K562 (cell line): ENCODE measurements around the gene CHERP. TPM values are rescaled to one million over a fixed set of nuclear protein-coding genes. Genes with fewer than 3 reads are reported as not detected.

Source experiments
- ATAC-seq: fragments of 200-7000 bp; cut with Tn5 transposase; 3 replicates; pipeline ENCODE4 v1.9.1; 2020; ENCODE audit warnings: moderate library complexity
- BruUV-seq: library from RNA; stranded (reverse); fragments of 400-500 nt; replicated peaks from 2 replicates; lab custom pipeline; 2021; lab: Mats Ljungman, UMichigan
- CTCF ChIA-PET: fragments of 300-600 bp; formaldehyde crosslinking; extraction: SDS; loops from one replicate; lab custom pipeline; 2021; ENCODE audit warnings: low intra/inter-chr PET ratio; lab: Yijun Ruan, JAX
- POLR2A ChIA-PET: fragments of 300-600, 350-650 bp; sonication (Branson Sonifier 250); formaldehyde crosslinking; extraction: SDS; loops from one replicate; lab custom pipeline; 2021; ENCODE audit warnings: antibody characterized with exemption, inconsistent platforms; lab: Yijun Ruan, JAX
- DNase-seq, 4 experiments: peaks; one replicate each; pipeline versions ENCODE4 v3.0.0 to v3.0.0-alpha.2; 2011 to 2018; ENCODE audit warnings: low spot score in 3 of 4, mixed read lengths in 3 of 4; ENCODE audit errors: extremely low read depth in 1 of 4
- FAIRE-seq: peaks from 2 replicates; lab custom pipeline; 2011; peaks lifted over from hg19 to GRCh38; lab: Jason Lieb, UNC
- H2AFZ ChIP-seq: 2 replicates; pipeline ENCODE4 v1.6.0; 2011; ENCODE audit warnings: low read depth, low read length, control low read depth, inconsistent platforms
- H3K27ac ChIP-seq: fragments of 200-600 bp; 3 replicates; pipeline ENCODE4 v1.8.0; 2011; ENCODE audit warnings: low read depth, mild to moderate bottlenecking, control low read depth, inconsistent platforms, low read length, moderate library complexity, mixed read lengths; ENCODE audit errors: extremely low read depth
- H3K27me3 ChIP-seq, 2 experiments: fragments of 300-600 bp in 1 of 2; 2 replicates in 1 of 2; 3 replicates in 1 of 2; pipeline versions ENCODE4 v1.6.0 to v1.8.0; 2011; ENCODE audit warnings: inconsistent platforms in 2 of 2, low read length in 2 of 2, mild to moderate bottlenecking in 1 of 2, mixed read lengths in 1 of 2, moderate library complexity in 1 of 2; ENCODE audit not compliant: control insufficient read depth in 2 of 2, insufficient read depth in 2 of 2
- H3K36me3 ChIP-seq: fragments of 300-600 bp; 3 replicates; pipeline ENCODE4 v1.8.0; 2011; ENCODE audit warnings: mild to moderate bottlenecking, low read length, inconsistent platforms; ENCODE audit not compliant: control insufficient read depth, insufficient read depth
- H3K4me1 ChIP-seq, 2 experiments: fragments of 200-600 bp in 1 of 2; replicated peaks in 1 of 2; 2 replicates in 1 of 2; 3 replicates in 1 of 2; pipeline versions ENCODE4 v1.5.1 to v1.8.0; 2011; ENCODE audit warnings: inconsistent platforms in 2 of 2, low read length in 2 of 2, mild to moderate bottlenecking in 1 of 2, mixed read lengths in 1 of 2, moderate library complexity in 1 of 2; ENCODE audit not compliant: control insufficient read depth in 2 of 2, insufficient read depth in 2 of 2
- H3K4me2 ChIP-seq: 2 replicates; pipeline ENCODE4 v1.6.1; 2011; ENCODE audit warnings: low read length, control low read depth, inconsistent platforms, mixed read lengths; ENCODE audit not compliant: insufficient read depth
- H3K4me3 ChIP-seq: fragments of 200-600 bp; sonication (generic), shearing (Covaris generic); 2 replicates; pipeline ENCODE4 v1.5.1; 2016; ENCODE audit warnings: control low read depth, inconsistent platforms
- H3K79me2 ChIP-seq: fragments of 200-600 bp; 3 replicates; pipeline ENCODE4 v1.8.0; 2011; ENCODE audit warnings: low read length, inconsistent platforms; ENCODE audit not compliant: control insufficient read depth, insufficient read depth
- H3K9ac ChIP-seq, 2 experiments: 2 replicates each; pipeline versions ENCODE4 v1.6.0 to v1.6.1; 2011; ENCODE audit warnings: low read depth in 2 of 2, low read length in 2 of 2, control low read depth in 1 of 2, inconsistent platforms in 1 of 2, mild to moderate bottlenecking in 1 of 2, mixed read lengths in 1 of 2; ENCODE audit not compliant: insufficient read depth in 1 of 2
- H3K9me1 ChIP-seq: one replicate; pipeline ENCODE4 v1.6.0; 2011; ENCODE audit warnings: inconsistent platforms, mild to moderate bottlenecking, low read length, moderate library complexity; ENCODE audit not compliant: control insufficient read depth, insufficient read depth
- H3K9me3 ChIP-seq: replicated peaks from 2 replicates; pipeline ENCODE4 v1.5.1; 2011; ENCODE audit warnings: low read depth, low read length, inconsistent platforms; ENCODE audit not compliant: control insufficient read depth, insufficient read depth
- H4K20me1 ChIP-seq: replicated peaks from 2 replicates; pipeline ENCODE4 v1.6.1; 2011; ENCODE audit warnings: low read length, inconsistent platforms, mixed read lengths; ENCODE audit not compliant: control insufficient read depth, insufficient read depth
- C11orf30 ChIP-seq: fragments of 450-650 bp; IDR thresholded peaks from 2 replicates; pipeline ENCODE4 v1.6.1; 2016; ENCODE audit warnings: low read depth, mild to moderate bottlenecking
- HNRNPL ChIP-seq: fragments of 200-400 bp; formaldehyde crosslinking; IDR thresholded peaks from 2 replicates; pipeline ENCODE4 v1.6.1; 2017; ENCODE audit warnings: low read depth, mild to moderate bottlenecking, low read length
- KDM1A ChIP-seq, 2 experiments: fragments of 450-650 bp; IDR thresholded peaks; 2 replicates each; pipeline ENCODE4 v1.6.1; 2016; ENCODE audit warnings: mild to moderate bottlenecking in 2 of 2
- MCM2 ChIP-seq: fragments of 450-650 bp; IDR thresholded peaks from 2 replicates; pipeline ENCODE4 v1.6.1; 2017; ENCODE audit warnings: low read depth, mild to moderate bottlenecking
- POLR2G ChIP-seq: fragments of 200-400 bp; formaldehyde crosslinking; IDR thresholded peaks from 2 replicates; pipeline ENCODE4 v1.6.1; 2017; ENCODE audit warnings: low read depth, mild to moderate bottlenecking, antibody characterized with exemption, low read length, moderate library complexity
- RBBP5 ChIP-seq: fragments of 200-600 bp; sonication (generic); IDR thresholded peaks from 2 replicates; pipeline ENCODE4 v1.6.1; 2012; ENCODE audit warnings: borderline replicate concordance, mild to moderate bottlenecking, low read length, control low read depth, inconsistent platforms; ENCODE audit not compliant: insufficient read depth, poor library complexity, severe bottlenecking
- SOX6 ChIP-seq: fragments of 450-650 bp; IDR thresholded peaks from 2 replicates; pipeline ENCODE4 v1.6.1; 2014; ENCODE audit warnings: mild to moderate bottlenecking
- TEAD1 ChIP-seq, 2 experiments: fragments of 450-650 bp in 1 of 2; sonication (generic) in 1 of 2; formaldehyde crosslinking; IDR thresholded peaks; 2 replicates each; pipeline versions ENCODE4 v1.4.0 to v1.8.0; 2020 to 2022; ENCODE audit warnings: mild to moderate bottlenecking in 2 of 2, missing genetic modification reagents in 1 of 2
- WGBS: fragments of 100-300 bp; shearing (Covaris generic); methylation state at CpG from one replicate; pipeline ENCODE4 v1.1.6; 2016; ENCODE audit warnings: low coverage, mixed read lengths; ENCODE audit not compliant: insufficient coverage; ENCODE audit errors: missing lambda C conversion rate; 5-methylcytosine and 5-hydroxymethylcytosine counted together
- in situ Hi-C: fragments of 300-500 bp; cut with MboI; formaldehyde crosslinking; loops from 4 replicates; pipeline ENCODE4 v1.15.0; 2018; ENCODE audit warnings: inconsistent platforms, mixed read lengths
- intact Hi-C: fragments of 100-400 bp; cut with micrococcal nuclease; formaldehyde crosslinking; loops from 2 replicates; pipeline ENCODE4 v1.14.2; 2022
- polyA plus RNA-seq, 8 experiments: library from polyadenylated mRNA; depleted of rRNA in 4 of 8; stranded (reverse) in 5 of 8; unstranded in 3 of 8; fragments of >200 nt; fragmentation: Nextera tagmentation in 2 of 8; fragmentation: Illumina TruSeq in 1 of 8; extraction: Ambion mirVana in 2 of 8; extraction: Trizol in 1 of 8; gene quantifications; 2 replicates each; pipeline versions ENCODE4 v1.2.1 to v1.2.3, GENCODE V29; 2011 to 2014; ENCODE audit warnings: inconsistent platforms in 1 of 8, missing spikeins in 1 of 8
- total RNA-seq, 7 experiments: library from RNA; depleted of rRNA in 6 of 7; stranded (reverse); fragments of >200 nt in 6 of 7; fragmentation: Illumina TruSeq in 2 of 7; extraction: Trizol in 2 of 7; gene quantifications; 2 replicates each; pipeline versions ENCODE4 v1.2.1 to v1.2.3, GENCODE V29; 2011 to 2021; ENCODE audit warnings: low replicate concordance in 1 of 7

Gene CHERP
- total and polyA plus RNA-seq, 9 of the 15 experiments (the other 6 are each of a cell fraction or from before 2014, with no cell fraction given) = 0.60 to 85.1 (median 7.8) TPM

GRCh38 chr19:16586477-16586871 lies 44.2 kb upstream of the CHERP start:
- no peak overlapping the region for H3K4me2 ChIP-seq
- ATAC-seq (no peak), FAIRE-seq (no peak), DNase-seq (no peak)
- H3K9ac ChIP-seq = peak overlapping the region in 1 of 2 experiments; percentile 85; a peak in 2 of 4 replicates
- no peaks in the 10 kb centered on the region for H3K27me3 ChIP-seq
- no peak overlapping the region for H3K4me3 ChIP-seq
- no TSS peak for BruUV-seq
- no peaks in the 10 kb centered on the region for H3K9me3 ChIP-seq
- 85% methylated on average over 8 of the region's 9 CpGs for WGBS
- H3K27ac ChIP-seq = no peak overlapping the region
- no peak overlapping the region for H2AFZ ChIP-seq
- in situ Hi-C loops (no loop called here), intact Hi-C loops (no loop called here)
- H3K9me1 ChIP-seq = peaks cover 4% of the 10 kb centered on the region
- TF ChIP-seq C11orf30 = no peak
- TF ChIP-seq TEAD1 (CRISPR knock-in tag; IDR thresholded peaks at IDR 0.05) = no peak
- 0 out of 2 replicates have a peak, but pooled peaks have one; percentile 10 for TF ChIP-seq POLR2G
- TF ChIP-seq RBBP5 = no peak
- no peak for TF ChIP-seq KDM1A (IDR thresholded peaks at IDR 0.05)
- TF ChIP-seq MCM2 = no peak
- TF ChIP-seq HNRNPL = 0 out of 2 replicates have a peak, but pooled peaks have one; percentile 22
- TF ChIP-seq SOX6 = no peak
- POLR2A ChIA-PET = interaction anchor here (0.6 kb wide), 1 partner anchor 1085 kb away, joined by 3 read pairs; no protein-coding TSS in a partner anchor
- H3K79me2 ChIP-seq = peaks cover 97% of the 10 kb centered on the region
- H3K36me3 ChIP-seq = peaks cover 18% of the 10 kb centered on the region; the same call in 2 of the 3 replicates
- peaks cover 72 to 79% of the 10 kb centered on the region in 2 experiments for H3K4me1 ChIP-seq
- CTCF ChIA-PET = no interaction called here
- H4K20me1 ChIP-seq = peaks cover 37% of the 10 kb centered on the region
